GM21786 (cell line): ENCODE data around the gene UCHL1.

Experiments used
- ATAC-seq: cut with Tn5 transposase; IDR thresholded peaks from one replicate; pipeline ENCODE4 v1.9.1; 2021; ENCODE audit not compliant: unreplicated experiment

Gene UCHL1

DNA sequence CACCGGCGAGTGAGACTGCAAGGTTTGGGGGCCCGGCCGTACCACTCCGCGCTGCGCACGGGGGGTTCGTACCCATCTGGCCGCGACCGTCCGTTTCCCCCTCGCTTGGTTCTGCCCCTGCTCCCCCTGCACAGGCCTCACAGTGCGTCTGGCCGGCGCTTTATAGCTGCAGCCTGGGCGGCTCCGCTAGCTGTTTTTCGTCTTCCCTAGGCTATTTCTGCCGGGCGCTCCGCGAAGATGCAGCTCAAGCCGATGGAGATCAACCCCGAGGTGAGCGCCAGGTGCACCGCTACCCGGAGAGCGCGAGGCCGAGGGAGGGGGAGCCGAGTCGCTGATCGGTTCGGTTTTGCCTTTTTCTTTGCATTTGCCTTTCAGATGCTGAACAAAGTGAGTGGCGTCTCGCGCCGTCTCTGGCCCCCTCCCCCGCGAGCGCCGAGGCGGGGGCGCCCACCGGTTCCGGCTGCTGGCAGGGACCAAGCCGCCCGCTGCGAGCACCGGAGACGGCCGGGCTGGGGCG lies at the start of gene UCHL1:
Gene UCHL1, plus strand, starts transcription at position 189 of the 517 bp plus-strand sequence. Its CDS starts 49 bp downstream, at position 238.
- ATAC-seq: peak; percentile 54

DNA sequence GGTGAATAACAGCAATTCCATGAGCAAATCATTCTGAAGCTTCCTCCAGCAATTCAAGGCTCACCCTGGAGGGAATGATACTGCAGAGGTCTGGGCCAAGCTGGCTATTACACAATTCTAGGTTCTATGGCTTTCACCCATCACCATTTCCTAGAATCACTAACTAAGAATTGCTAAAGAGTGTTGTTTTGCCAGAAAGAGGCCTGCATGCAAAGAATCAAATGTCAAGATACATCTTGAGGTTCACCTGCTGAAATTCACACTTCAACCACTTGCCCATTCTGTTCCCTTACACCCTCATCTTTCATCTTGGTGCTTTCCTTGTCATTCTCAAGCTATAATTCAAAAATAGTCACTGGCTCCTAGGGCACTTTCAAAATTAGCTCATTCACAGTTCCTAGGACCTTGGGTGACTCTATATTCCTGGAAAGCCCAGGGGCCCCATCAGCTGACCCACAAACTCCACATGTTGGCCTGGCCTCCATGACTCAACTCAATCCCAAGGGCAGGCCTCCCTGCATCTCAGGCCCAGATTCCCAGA lies 49.4 kb upstream of the UCHL1 start:
- no peak for ATAC-seq

DNA sequence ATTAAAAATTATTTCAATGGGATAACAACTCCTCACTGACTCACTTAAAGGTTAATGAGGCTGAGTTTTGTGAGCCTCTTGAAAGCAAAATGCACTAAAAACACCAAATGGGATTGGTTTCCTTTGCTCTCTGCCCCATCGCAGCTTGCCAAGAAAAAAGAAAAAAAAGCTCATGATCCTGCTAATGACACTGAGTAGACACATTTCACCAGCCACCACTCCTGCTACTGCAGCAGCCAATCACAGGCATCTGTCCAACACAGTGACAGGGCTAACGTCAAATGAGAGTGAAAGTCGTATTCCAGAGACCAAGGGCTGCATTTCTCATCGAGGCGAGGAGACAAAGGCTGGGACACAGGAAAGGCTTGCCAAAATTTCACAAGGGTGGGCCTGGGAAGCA lies 47.5 kb upstream of the UCHL1 start:
- ATAC-seq: no peak

DNA sequence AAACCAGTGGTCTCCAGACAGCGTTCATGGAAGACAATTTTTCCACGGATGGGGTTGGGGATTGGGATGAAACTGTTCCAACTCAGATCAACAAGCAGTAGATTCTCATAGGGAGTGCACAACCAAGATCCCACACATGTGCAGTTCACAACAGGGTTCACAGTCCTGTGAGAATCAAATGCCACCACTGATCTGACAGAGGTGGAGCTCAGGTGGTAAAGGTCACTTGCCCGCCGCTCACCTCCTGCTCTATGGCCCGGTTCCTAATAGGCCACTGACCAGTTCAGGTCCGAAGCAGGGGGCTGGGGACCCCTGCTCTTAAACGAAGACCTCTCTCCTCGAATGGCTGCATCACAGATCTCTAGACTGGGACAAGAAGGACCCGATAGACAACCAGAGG lies 46.8 kb upstream of the UCHL1 start:
- ATAC-seq: no peak

DNA sequence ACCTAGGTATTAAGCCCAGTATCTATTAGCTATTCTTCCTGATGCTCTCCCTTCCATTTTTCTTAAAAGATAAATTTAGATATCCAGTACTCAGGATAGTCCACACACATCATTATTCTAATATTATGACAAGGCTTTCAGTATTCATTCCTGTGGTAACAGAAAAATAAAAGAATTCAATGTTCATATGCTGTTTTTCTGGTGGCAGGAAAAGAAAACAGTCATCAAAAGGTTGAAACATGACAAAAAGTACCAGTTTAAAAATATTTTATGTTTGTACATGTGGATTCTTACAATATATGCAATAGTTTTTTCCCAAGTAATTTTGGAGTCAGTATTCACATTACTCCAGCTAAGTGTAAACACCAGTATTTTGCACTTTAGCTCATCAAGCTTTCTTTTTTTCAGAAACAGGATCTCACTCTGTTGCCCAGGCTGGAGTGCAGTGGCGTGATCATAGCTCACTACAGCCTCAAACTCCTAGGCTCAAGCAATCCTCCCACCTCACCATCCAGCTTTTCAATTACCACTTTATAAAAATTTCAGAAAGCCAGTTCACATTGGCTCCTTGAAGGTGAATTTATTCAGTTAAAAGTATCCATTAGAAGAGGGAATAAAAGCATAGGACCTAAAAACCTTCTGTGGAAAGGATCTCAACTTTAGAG lies 44.6 kb upstream of the UCHL1 start:
- ATAC-seq: no peak

DNA sequence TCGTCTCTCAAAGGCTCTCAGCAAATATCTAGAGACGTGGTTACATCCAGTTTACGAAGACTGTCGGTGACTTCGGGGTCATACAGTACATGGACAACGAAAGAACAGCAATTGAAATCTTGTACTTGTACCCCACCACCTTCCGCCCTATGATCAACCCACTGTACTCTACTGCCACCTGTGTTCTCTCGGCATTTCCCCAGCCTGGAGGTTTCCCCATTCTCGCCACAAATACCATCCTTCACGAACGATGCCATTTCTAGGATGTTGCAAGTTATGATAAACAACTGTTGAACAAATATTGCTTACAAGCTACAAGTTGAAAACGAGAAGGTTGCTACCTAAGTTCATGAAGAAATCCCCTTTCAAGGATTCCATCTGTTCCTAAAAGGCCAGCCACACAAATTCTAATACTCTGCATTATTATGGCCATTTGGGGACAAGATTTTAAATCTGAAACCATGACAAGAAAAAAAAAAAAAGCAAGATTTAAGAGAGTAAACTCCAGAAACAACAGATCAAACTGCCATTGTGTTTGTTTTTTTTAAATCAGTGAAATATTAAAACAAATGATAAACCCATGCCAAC lies 44.0 kb upstream of the UCHL1 start:
- peak; percentile 27 for ATAC-seq

DNA sequence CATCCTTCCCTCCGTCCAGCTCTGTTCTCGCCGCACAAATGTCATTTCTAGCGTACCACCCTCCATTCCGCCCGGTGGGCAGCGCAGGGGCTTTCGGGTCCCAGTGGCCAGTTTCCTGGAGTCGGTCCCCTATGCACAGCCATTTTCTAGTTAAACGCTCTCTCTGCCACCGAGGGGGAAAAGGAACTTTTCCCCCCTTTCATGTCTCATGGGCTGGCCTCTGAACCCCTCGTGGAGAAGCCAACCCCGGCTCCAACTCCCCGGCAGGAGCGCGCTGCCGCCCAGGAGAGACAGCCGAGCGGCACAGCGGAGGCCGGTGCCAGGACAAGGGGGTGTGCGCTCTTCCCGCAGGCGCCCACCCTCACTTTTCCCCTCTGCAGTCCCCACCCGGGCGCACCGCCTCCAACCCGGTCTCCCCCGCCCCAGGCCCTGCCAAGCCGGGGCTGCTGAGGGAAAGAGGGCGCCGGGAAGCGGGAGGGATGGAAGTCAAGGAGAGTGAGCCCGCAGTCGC lies 43.0 kb upstream of the UCHL1 start:
- peak; percentile 3 for ATAC-seq

DNA sequence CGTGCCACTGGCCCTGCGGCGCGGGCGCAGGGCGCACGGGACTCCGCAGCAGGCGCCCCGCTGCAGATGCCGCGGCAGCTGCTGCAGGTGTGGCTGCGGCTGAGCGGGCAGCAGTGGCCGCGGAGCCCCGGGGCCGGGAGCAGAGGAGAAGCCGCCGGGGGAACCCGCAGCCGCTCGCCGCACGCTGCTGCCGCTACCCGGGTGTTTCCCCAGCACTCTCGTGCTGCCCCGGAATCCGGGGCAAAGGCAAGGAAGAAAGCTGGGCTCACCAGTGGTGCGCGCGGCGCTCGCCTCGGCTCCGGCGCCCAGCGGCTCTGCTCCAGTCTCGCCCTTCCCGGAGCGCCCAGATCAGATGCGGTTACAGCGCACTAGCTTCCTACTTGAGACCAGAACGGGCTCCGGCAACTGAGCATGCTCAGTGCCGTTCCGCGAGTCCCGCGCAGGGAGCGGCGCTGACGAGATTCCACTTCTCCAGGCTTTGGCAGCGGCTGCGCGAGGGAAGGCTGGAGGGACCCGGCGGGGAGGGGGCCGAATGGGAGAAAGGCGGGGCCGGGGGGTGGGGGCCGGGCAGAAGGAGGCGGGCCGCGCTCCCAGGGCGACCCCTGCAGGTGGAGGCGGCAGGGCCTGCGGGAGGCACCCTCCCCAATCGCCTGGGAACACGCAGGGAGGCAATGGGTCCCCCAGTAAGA lies 42.4 kb upstream of the UCHL1 start, which contains the start of gene APBB2:
Gene APBB2, minus strand, starts transcription at position 407 of the 689 bp plus-strand sequence. CDS start 181,288 bp downstream, outside the sequence.
- peak; percentile 43 for ATAC-seq

DNA sequence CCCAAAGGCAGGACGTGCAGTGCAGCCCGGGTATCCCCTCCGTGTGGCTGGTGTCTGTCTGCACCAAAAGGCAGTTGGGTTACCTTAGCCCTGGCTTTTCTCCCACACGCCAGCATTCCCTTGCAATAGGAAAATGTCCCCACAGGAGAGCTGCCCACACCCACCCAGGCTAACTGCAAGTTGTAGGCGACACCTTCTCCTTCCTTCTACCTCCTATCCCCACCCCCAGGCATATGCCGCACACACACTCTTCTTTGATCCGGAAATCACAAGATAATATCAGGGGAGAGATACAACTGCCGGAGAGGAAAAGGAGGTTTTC lies 41.9 kb upstream of the UCHL1 start:
- ATAC-seq: peak; percentile 1

DNA sequence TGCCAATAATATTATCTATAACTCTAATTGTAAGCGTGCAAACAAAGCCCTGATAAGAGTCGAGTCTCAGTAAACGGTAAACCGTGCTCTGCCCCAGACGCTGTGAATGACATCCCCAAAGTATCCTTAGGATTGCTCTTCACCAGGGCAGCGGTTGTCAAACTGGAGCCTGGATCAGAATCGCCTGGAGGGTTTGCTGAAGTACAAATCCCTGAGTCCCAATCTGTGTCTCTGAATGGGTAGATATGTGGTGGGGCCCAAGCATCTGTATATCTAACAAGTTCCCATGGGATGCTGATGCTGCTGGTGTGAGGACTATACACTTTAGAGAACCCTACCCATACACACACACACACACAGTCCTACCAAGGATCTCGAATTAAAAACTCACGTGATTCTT lies 41.6 kb upstream of the UCHL1 start:
- no peak for ATAC-seq

DNA sequence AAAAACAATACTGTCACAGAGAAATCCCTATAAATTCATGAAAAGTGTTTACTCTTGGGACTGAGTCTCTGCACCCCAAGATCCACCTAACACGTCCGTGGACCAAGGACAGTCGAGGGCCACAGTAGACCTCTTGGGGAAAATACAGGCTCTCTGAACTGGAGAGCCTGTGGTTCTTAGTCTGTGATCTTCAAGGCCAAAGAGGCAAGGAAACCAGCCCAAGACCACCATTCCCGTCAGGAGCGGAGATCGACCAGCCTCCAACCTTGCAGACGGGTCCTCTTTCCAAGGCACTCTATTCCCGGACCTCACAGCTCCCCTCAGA lies 40.8 kb upstream of the UCHL1 start:
- no peak for ATAC-seq

DNA sequence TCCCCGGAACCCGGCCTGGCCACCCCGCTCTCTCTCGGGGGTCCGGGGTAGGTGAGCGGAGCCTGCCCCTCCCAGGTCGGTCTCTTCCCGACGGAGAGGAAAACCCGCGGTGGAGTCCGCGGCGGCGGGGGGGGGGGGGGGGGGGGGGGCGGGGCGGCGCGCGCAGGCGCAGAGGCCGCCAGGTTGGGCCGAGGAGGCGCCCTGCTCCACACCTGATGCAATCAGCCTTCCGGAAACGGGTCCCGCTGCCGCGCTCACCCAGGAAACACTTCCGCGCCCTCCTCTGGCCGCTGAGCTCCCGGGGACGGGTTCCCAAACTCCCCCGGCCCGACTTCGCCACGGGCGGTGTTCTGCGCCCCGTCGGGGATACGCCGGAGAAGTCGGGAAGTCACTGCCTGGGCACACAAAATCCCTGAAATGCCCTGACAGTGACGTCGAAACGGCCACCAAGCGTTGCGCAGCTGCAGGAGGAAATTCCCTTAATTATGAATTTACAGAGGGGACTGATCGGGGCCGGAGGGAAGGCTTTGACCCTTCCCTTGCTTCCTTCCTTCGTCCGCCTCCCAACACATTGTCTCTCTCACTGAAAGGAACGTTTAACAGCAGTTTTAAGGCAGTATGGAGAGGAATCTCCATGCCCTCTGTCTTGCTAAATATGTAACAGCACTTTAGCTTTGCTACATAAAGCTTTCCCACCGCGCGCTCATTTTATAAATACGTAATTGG lies 40.3 kb upstream of the UCHL1 start:
- peak; percentile 41 for ATAC-seq

DNA sequence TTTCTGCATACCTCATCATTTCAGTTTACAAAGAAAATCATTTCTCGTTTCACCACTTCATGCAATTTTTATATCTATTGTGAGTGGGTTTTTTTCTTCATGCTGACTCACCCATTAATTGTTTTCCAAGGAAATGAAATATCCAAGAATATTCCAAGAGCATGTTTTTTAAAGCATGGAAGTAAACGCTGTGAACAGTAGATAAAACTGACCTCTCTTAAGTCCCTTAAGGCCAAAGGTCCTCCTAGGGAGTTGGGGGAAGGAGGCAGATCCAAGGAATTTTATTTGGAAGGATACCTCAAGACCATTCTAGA lies 39.8 kb upstream of the UCHL1 start:
- ATAC-seq: no peak

DNA sequence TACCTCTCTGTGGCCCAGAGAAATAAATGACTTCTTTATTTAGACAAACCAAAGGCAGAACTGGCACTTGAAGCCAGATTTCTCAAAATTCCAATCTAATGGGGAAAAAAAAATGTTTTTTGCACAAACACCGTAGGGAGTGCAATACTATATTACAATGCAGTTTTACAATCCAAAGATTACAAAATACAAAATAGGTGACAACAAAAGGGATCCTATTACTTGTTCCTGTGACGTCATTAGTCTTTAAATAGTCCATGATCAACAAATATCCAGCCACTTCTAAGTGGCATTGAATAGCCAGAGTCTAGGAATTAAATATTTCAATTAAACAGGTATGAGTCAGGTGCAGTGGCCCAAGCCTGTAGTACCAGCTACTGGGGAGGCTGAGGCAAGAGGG lies 39.4 kb upstream of the UCHL1 start:
- ATAC-seq: no peak

DNA sequence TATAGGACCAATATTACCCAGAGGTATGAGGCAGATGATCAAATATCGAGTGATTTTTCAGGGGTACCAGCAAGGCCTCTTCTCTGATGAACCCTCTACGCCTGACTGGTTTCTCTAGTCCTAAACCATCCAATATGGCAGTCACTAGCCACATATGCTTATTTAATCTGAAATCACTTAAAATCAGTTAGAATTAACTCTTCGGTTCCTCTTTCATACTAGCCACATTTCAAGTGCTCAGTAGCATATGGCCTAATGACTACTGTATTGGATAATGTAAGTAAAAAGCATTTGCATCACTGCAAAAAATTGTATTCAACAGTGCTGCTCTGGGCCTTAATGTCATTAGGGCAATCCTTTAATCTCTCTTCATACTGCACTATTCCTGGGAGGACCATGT lies 38.0 kb upstream of the UCHL1 start:
- no peak for ATAC-seq

DNA sequence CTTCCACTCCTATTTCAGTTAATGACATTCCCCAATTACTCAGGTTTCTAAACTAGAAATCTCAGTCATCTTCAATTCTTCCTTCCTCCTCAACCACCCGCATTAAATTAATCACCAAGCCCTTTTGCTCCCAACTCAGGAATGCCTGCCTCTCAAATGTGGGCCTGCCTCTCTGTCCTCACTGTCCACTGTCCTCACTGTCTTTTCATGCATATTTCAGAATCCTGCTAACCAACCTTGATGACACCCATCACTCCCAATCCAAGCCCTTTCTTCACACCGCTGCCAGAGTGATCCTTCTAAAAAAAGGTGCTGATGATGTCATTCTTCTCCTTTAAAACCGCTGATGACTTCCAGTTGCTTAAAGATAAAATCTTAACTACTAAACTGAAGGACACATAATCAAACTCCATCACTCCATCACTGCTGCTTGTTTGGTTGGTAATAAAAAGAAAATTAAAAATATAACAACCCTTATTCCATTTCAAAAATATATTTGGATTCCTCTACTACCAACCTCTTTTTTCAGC lies 37.2 kb upstream of the UCHL1 start:
- no peak for ATAC-seq

DNA sequence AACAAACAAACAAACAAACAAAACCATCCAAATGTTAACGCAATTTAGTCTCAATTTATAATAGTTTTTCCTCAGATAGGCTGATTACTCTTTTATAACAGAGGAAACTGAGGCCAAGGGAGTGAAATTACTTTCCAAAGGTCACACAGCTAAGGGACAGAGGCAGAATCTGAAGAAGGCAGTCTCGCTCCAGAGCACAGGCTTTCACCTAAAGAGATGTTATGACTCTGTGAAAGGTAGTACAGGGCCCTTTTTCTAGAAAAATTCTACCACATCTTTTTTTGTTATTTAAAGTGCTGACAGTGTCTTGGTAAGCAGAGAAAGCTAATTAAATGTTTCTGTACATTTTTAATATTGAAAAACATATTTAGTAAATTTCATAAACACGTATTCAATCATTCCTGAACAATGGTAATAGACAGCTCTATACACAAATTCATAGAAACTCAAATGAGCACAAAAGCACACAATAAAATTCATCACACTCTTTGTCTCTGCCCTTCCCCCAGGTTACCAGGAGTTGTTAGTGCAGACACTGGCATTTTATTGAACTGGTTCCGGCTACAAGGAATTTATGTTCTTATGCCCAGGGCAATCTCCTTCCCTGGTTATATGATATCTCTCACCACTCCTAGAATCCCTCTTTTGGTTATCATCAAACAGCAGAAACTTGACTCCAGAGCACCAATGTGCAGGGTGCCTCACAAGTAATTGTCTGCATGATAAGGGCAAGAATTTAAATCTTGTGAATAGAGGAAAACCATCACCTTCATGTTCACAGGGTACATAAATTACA lies 34.7 kb upstream of the UCHL1 start:
- no peak for ATAC-seq

DNA sequence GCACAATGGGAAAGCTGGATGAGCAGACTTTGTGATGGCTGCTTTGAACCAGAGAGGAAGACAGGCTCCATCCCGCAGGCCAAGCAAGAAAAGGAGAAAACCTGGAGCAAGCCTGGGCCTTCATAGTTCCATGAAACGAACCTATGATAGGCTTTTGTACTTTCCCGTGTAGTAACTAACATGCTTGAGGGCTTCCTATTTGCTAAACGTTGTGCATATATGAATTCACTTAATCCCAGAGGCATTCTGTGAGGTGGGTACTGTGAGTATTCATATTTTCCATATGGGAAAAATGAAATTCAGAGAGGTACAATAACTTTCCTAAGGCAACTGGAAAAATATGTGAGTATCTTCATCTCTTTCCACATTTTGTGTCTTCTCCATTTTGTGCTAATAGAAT lies 28.8 kb upstream of the UCHL1 start:
- ATAC-seq: no peak

DNA sequence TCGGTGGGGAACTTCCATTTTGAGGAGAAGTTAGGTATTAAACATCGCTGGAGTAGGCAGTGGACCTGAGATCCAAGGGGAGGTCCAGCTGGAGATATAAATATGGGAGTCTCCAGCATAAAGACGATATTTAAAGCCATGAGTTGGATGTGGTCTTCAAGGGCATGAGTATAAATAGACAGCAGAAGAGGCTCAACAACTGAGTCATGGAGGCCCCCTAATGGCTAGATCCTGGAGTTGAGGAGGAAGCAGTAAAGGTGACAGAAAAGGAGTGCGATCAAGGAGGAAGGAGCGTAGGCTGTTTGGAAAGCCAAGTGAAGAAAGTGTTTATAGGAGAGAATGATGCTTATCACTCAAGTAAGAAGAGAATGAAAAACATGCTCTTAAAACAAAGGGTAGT lies 24.3 kb upstream of the UCHL1 start:
- ATAC-seq: no peak

DNA sequence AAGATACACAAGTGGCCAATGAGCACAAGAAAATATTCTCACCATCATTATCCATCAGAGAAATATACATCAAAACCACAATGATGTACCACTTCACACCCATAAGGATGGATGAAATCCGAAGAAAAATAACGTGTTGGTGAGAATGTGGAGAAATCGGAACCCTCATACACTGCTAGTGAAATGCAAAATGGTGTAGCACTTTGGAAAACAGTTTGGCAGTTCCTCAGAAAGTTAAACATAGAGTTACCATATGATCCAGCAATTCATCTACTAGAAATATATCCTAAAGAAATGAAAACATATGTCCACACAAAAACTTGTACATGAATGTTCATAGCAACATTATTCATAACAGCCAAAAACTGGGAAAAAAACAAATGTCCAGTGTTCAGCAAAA lies 23.9 kb upstream of the UCHL1 start:
- no peak for ATAC-seq
